ENCODE data around the gene ZNF777. TPM values are rescaled to one million over a fixed set of nuclear protein-coding genes. Genes with fewer than 3 reads are reported as not detected.

The ZNF777 gene
- total and polyA plus RNA-seq, 2 of the 4 experiments (the other 2 are of a cell fraction): 3.2 to 6.5 TPM

GRCh38 chr7:149448961-149449360 lies 11.9 kb downstream of the ZNF777 start:
- ATAC-seq (ENCODE audit: low read depth): no peak
- H3K23ac ChIP-seq (ENCODE audit: low read depth, low read length): no peak overlapping the region
- H4K20me1 ChIP-seq (ENCODE audit: insufficient read depth, low read length): no peaks in the 10 kb centered on the region; the same call in 1 of the 2 replicates
- H3K56ac ChIP-seq (ENCODE audit: extremely low read depth, insufficient read depth, low read length): no peak overlapping the region
- H2BK120ac ChIP-seq (ENCODE audit: low read depth, low read length): no peak overlapping the region
- H2BK20ac ChIP-seq (ENCODE audit: low read depth, low read length): no peak overlapping the region
- no peak overlapping the region for H2BK15ac ChIP-seq (ENCODE audit: low read depth, low read length)
- no peaks in the 10 kb centered on the region for H3K4me1 ChIP-seq (ENCODE audit: control insufficient read depth, insufficient read depth, low read length)
- no peak overlapping the region for H4K5ac ChIP-seq (ENCODE audit: low read depth, low read length)
- no peak for DNase-seq
- no peak overlapping the region for H3K27ac ChIP-seq (ENCODE audit: insufficient read depth, low read length)
- H3K9ac ChIP-seq (ENCODE audit: low read depth, low read length): no peak overlapping the region
- no peaks in the 10 kb centered on the region for H3K9me3 ChIP-seq (ENCODE audit: control insufficient read depth, insufficient read depth, low read length)
- POLR2A ChIA-PET (ENCODE audit: unreplicated experiment): no interaction called here
- no peak overlapping the region for H2BK5ac ChIP-seq (ENCODE audit: low read depth, low read length, poor library complexity, severe bottlenecking)
- H3K79me1 ChIP-seq (ENCODE audit: low read depth in 1 of 2, low read length in 2 of 2): peaks cover 7 to 14% of the 10 kb centered on the region in 2 experiments; a peak in 3 of 4 replicates
- no peak overlapping the region for H3K4me2 ChIP-seq (ENCODE audit: low read depth, low read length)
- H3K18ac ChIP-seq (ENCODE audit: low read depth, low read length): no peak overlapping the region
- in situ Hi-C loops (cut with MboI; ENCODE audit: low sequenced_read_pairs): no loop called here
- H3K36me3 ChIP-seq (ENCODE audit: control insufficient read depth, insufficient read depth, low read length): peaks cover 63% of the 10 kb centered on the region
- no peak overlapping the region for H4K91ac ChIP-seq (ENCODE audit: insufficient read depth, low read depth, low read length)
- BruUV-seq (replicated peaks): no TSS peak
- H2AFZ ChIP-seq (replicated peaks; ENCODE audit: low read length, poor library complexity): no peak overlapping the region
- no peak overlapping the region for H2AK5ac ChIP-seq (ENCODE audit: low read depth, low read length)
- no peaks in the 10 kb centered on the region for H3K27me3 ChIP-seq (ENCODE audit: control insufficient read depth, insufficient read depth, low read length)
- no peak overlapping the region for H3K14ac ChIP-seq (replicated peaks; ENCODE audit: low read depth, low read length)
- H3K9me1 ChIP-seq (ENCODE audit: insufficient read depth, low read length): peaks cover 2% of the 10 kb centered on the region; the same call in 1 of the 2 replicates
- no peak overlapping the region for H3K4me3 ChIP-seq (ENCODE audit: insufficient read depth, low read depth, low read length)
- dilution Hi-C loops (cut with HindIII; ENCODE audit: low sequenced_read_pairs, unreplicated experiment): no loop called here
- WGBS, 2 experiments (ENCODE audit: extremely low coverage in 2 of 2, insufficient read length in 1 of 2): 100% methylated on average over 1 of the region's 8 CpGs; no CpG with 5 or more reads in 1 of the 2 experiments
- H2AK9ac ChIP-seq (replicated peaks; ENCODE audit: low read depth, low read length, poor library complexity): no peak overlapping the region
- CTCF ChIA-PET: no interaction called here
- intact Hi-C loops (cut with micrococcal nuclease): no loop called here
- no peak for TF ChIP-seq MAZ (IDR thresholded peaks at IDR 0.05; ENCODE audit: borderline replicate concordance, low read depth, low read length)
- no peak for TF ChIP-seq SMC3 (IDR thresholded peaks at IDR 0.05; ENCODE audit: low read depth, low read length)
- TF ChIP-seq CTCF (conservative IDR thresholded peaks at IDR 0.05; ENCODE audit: low read depth, low read length): no peak
- TF ChIP-seq USF2 (IDR thresholded peaks at IDR 0.05; ENCODE audit: low read depth, low read length): no peak
- no peak for TF ChIP-seq BHLHE40 (IDR thresholded peaks at IDR 0.05; ENCODE audit: low read depth, low read length)
- no peak for TF ChIP-seq CEBPB (IDR thresholded peaks at IDR 0.05; ENCODE audit: low read depth, low read length)
- no peak for TF ChIP-seq FOS (IDR thresholded peaks at IDR 0.05; ENCODE audit: low read depth, low read length)
- TF ChIP-seq POLR2A (IDR thresholded peaks at IDR 0.05; ENCODE audit: low read depth, low read length): no peak
- TF ChIP-seq ELK1 (IDR thresholded peaks at IDR 0.05; ENCODE audit: borderline replicate concordance, low read depth, low read length): no peak
- no peak for TF ChIP-seq MXI1 (IDR thresholded peaks at IDR 0.05; ENCODE audit: borderline replicate concordance, low read depth, low read length)
- TF ChIP-seq MAFK (IDR thresholded peaks at IDR 0.05; ENCODE audit: low read depth, low read length): no peak
- no peak overlapping the region for H3K4ac ChIP-seq (ENCODE audit: low read depth, low read length)
- H4K8ac ChIP-seq (ENCODE audit: low read depth in 2 of 2, low read length in 2 of 2): no peak overlapping the region

Data from IMR-90 (cell line).